Hematopoietic multipotent progenitor cell treated with erythropoietin and hydrocortisone succinate and interleukin-3 and kit ligand, for 4 days (in vitro differentiated cells): Measurements from ENCODE around the gene DHODH.
A peak's percentile ranks its signal among the peaks of the same experiment; 100 is the strongest.
"Not testable (repeated sequence)": the region's sequence is repeated elsewhere in the genome, so short reads cannot be mapped to it uniquely, and the experiment has no call there.

Experiments used
- DNase-seq: peaks from one replicate; pipeline ENCODE4 v3.0.0-alpha.2; 2015

DHODH gene

GRCh38 chr16:72008424-72009216 lies at the start of gene DHODH:
Gene DHODH, plus strand, starts transcription at chr16:72008744. Its CDS starts 21 bp downstream, at chr16:72008765.
- DNase-seq: peak; percentile 99

GRCh38 chr16:71961066-71962039 lies 47.2 kb upstream of the DHODH start:
- peak; percentile 90 for DNase-seq

GRCh38 chr16:71963125-71963875 lies 45.2 kb upstream of the DHODH start:
- DNase-seq: no peak

GRCh38 chr16:71965223-71965622 lies 43.3 kb upstream of the DHODH start:
- no peak for DNase-seq

GRCh38 chr16:71966932-71967331 lies 41.6 kb upstream of the DHODH start:
- DNase-seq: no peak

GRCh38 chr16:71969353-71969752 lies 39.2 kb upstream of the DHODH start:
- DNase-seq: no peak

GRCh38 chr16:71971571-71971970 lies 37.0 kb upstream of the DHODH start:
- DNase-seq: no peak

- DNase-seq: no peak
These were observed 36.2 kb upstream of the DHODH start for GRCh38 chr16:71972356-71972755.

GRCh38 chr16:71973001-71973400 lies 35.5 kb upstream of the DHODH start:
- peak; percentile 30 for DNase-seq

GRCh38 chr16:71974068-71974818 lies 34.3 kb upstream of the DHODH start:
- no peak for DNase-seq

- no peak for DNase-seq
These were observed 23.1 kb upstream of the DHODH start for GRCh38 chr16:71985262-71985974.

GRCh38 chr16:71986131-71986530 lies 22.4 kb upstream of the DHODH start:
- DNase-seq: no peak

- DNase-seq: no peak
These were observed 13.5 kb upstream of the DHODH start for GRCh38 chr16:71995038-71995437.

- not testable (repeated sequence) for DNase-seq
These were observed 11.0 kb upstream of the DHODH start for GRCh38 chr16:71997578-71997977.

- no peak for DNase-seq
These were observed 7.2 kb upstream of the DHODH start for GRCh38 chr16:72001180-72001874.

GRCh38 chr16:72002619-72003018 lies 5.9 kb upstream of the DHODH start:
- DNase-seq: no peak

- DNase-seq: not testable (repeated sequence)
These were observed 500 bp upstream of the DHODH start for GRCh38 chr16:72008065-72008423.

- no peak for DNase-seq
These were observed 1.2 kb downstream of the DHODH start for GRCh38 chr16:72009779-72010178.

GRCh38 chr16:72012607-72013006 lies 4.1 kb downstream of the DHODH start:
- no peak for DNase-seq

- DNase-seq: no peak
These were observed 4.8 kb downstream of the DHODH start for GRCh38 chr16:72013389-72013788.
